Panc1 (cell line): ENCODE measurements around the gene SSBP3. TPM values are rescaled to one million over a fixed set of nuclear protein-coding genes. Genes with fewer than 3 reads are reported as not detected.

Experiments used
- ATAC-seq: fragments of 200-7000 bp; cut with Tn5 transposase; 2 replicates; pipeline ENCODE4 v1.9.1; 2020; ENCODE audit warnings: mild to moderate bottlenecking, moderate library complexity
- BruUV-seq: library from RNA; stranded (reverse); fragments of 400-500 nt; replicated peaks from 2 replicates; lab custom pipeline; 2021; lab: Mats Ljungman, UMichigan
- CTCF ChIA-PET: fragments of 300-600 bp; sonication (Branson Sonifier 250); formaldehyde crosslinking; loops from one replicate; lab custom pipeline; 2022; ENCODE audit warnings: antibody characterized with exemption; lab: Charles Lee
- POLR2A ChIA-PET: fragments of 300-600 bp; sonication (Branson Sonifier 250); formaldehyde crosslinking; loops from one replicate; lab custom pipeline; 2022; ENCODE audit warnings: antibody characterized with exemption; lab: Charles Lee
- DNase-seq: peaks from one replicate; pipeline ENCODE4 v3.0.0-alpha.2; 2010; ENCODE audit warnings: low read depth, low spot score
- H3K27ac ChIP-seq: 2 replicates; pipeline ENCODE4 v1.5.1; 2011; ENCODE audit warnings: mild to moderate bottlenecking, low read length, inconsistent platforms
- H3K27me3 ChIP-seq: fragments of 200-500 bp; sonication (Bioruptor generic); 2 replicates; pipeline ENCODE4 v1.6.0; 2014; ENCODE audit warnings: low read length, inconsistent platforms; ENCODE audit not compliant: control insufficient read depth, insufficient read depth
- H3K36me3 ChIP-seq: fragments of 200-500 bp; sonication (Bioruptor generic); 2 replicates; pipeline ENCODE4 v1.5.1; 2014; ENCODE audit warnings: inconsistent platforms, mild to moderate bottlenecking, low read length, moderate library complexity; ENCODE audit not compliant: control insufficient read depth, insufficient read depth
- H3K4me1 ChIP-seq: 2 replicates; pipeline ENCODE4 v1.5.1; 2011; ENCODE audit warnings: inconsistent platforms, mild to moderate bottlenecking, low read length, moderate library complexity; ENCODE audit not compliant: control insufficient read depth, insufficient read depth
- H3K4me3 ChIP-seq, 2 experiments: 2 replicates each; pipeline ENCODE4 v1.5.1; 2011 to 2012; ENCODE audit warnings: low read depth in 2 of 2, low read length in 2 of 2, mild to moderate bottlenecking in 2 of 2, inconsistent platforms in 1 of 2, moderate library complexity in 1 of 2
- H3K9me3 ChIP-seq: fragments of 200-500 bp; sonication (Bioruptor generic); 2 replicates; pipeline ENCODE4 v1.5.1; 2014; ENCODE audit warnings: low read depth, mild to moderate bottlenecking, inconsistent platforms, low read length, moderate library complexity; ENCODE audit not compliant: control insufficient read depth, insufficient read depth
- POLR2AphosphoS5 ChIP-seq: IDR thresholded peaks from 2 replicates; pipeline ENCODE4 v1.6.1; 2012; ENCODE audit warnings: mild to moderate bottlenecking, low read depth, low read length, moderate library complexity
- SIN3A ChIP-seq: IDR thresholded peaks from 2 replicates; pipeline ENCODE4 v1.6.1; 2012; ENCODE audit warnings: low read depth, mild to moderate bottlenecking, low read length, moderate library complexity, borderline replicate concordance; ENCODE audit not compliant: insufficient read depth
- TCF7L2 ChIP-seq: IDR thresholded peaks from 2 replicates; pipeline ENCODE4 v1.6.1; 2011; ENCODE audit warnings: mild to moderate bottlenecking, low read depth, low read length, inconsistent platforms
- in situ Hi-C: cut with HindIII; loops from 2 replicates; pipeline ENCODE4 v1.10.0; 2016; ENCODE audit warnings: low sequenced_read_pairs, low pct_unique_long_range_greater_than_20kb
- intact Hi-C: fragments of 100-400 bp; cut with micrococcal nuclease; formaldehyde crosslinking; loops from one replicate; pipeline ENCODE4 v1.10.0; 2022; ENCODE audit not compliant: unreplicated experiment
- total RNA-seq: library from RNA; stranded (reverse); gene quantifications from one replicate; pipeline ENCODE4 v1.2.1, GENCODE V29; 2021; ENCODE audit not compliant: unreplicated experiment
- TF ChIP-seq, protein P1 (sequence below): fragments of 450-650 bp; IDR thresholded peaks from 2 replicates; pipeline ENCODE4 v1.5.1; 2017; ENCODE audit warnings: mild to moderate bottlenecking
- TF ChIP-seq, protein P2 (sequence below), 2 experiments: IDR thresholded peaks; 2 replicates each; pipeline ENCODE4 v1.6.1; 2011 to 2012; ENCODE audit warnings: low read depth in 2 of 2, control low read depth in 1 of 2, low read length in 1 of 2, mild to moderate bottlenecking in 1 of 2, moderate library complexity in 1 of 2; ENCODE audit not compliant: insufficient read depth in 1 of 2

The SSBP3 gene
- total RNA-seq, 1 experiment from 2014 or later: 22.5 TPM

DNA sequence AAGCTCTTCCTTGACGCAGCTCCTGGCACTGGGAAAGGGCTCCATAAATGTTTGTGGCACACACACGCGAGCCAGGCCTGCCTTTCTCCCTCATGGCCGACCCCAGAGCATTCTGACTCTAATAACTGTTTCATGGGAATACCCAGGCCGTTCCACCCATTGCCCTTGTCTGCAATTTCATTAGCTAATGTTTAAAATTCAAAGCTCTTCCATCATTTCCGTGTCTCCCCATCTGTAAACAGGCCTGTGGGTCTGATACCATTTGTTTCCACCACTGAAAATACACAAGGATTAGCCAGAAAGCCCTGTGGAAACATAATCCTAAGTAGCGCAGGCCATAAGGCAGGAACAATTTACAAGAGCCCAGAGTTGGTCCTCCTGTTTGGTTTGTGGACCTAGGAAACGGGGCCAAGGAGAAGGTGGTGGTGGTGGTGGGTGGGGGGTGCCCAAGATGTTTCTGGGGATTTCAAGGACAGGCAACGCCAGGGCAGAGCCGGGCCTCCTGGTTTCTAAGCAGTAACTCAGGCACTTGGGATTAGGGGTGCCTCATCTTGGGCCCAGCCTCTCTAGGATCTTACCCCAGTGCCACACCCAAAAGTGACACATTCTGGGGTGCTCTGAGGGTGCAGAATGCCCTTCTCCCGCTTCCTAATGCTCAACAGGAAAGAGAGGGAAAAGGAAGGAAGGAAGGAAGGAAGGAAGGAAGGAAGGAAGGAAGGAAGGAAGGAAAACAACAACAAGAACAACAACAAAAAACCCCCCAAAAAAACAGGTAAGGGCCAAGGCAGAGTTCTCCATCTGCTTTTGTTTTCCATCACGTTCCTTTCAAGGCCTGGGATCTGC is 79.4 kb downstream of the SSBP3 start:
- TF ChIP-seq TCF7L2 (no peak), POLR2AphosphoS5 (no peak), SIN3A (no peak)
- TF ChIP-seq, protein P1, sequence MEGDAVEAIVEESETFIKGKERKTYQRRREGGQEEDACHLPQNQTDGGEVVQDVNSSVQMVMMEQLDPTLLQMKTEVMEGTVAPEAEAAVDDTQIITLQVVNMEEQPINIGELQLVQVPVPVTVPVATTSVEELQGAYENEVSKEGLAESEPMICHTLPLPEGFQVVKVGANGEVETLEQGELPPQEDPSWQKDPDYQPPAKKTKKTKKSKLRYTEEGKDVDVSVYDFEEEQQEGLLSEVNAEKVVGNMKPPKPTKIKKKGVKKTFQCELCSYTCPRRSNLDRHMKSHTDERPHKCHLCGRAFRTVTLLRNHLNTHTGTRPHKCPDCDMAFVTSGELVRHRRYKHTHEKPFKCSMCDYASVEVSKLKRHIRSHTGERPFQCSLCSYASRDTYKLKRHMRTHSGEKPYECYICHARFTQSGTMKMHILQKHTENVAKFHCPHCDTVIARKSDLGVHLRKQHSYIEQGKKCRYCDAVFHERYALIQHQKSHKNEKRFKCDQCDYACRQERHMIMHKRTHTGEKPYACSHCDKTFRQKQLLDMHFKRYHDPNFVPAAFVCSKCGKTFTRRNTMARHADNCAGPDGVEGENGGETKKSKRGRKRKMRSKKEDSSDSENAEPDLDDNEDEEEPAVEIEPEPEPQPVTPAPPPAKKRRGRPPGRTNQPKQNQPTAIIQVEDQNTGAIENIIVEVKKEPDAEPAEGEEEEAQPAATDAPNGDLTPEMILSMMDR: no peak
- TF ChIP-seq, protein P2, sequence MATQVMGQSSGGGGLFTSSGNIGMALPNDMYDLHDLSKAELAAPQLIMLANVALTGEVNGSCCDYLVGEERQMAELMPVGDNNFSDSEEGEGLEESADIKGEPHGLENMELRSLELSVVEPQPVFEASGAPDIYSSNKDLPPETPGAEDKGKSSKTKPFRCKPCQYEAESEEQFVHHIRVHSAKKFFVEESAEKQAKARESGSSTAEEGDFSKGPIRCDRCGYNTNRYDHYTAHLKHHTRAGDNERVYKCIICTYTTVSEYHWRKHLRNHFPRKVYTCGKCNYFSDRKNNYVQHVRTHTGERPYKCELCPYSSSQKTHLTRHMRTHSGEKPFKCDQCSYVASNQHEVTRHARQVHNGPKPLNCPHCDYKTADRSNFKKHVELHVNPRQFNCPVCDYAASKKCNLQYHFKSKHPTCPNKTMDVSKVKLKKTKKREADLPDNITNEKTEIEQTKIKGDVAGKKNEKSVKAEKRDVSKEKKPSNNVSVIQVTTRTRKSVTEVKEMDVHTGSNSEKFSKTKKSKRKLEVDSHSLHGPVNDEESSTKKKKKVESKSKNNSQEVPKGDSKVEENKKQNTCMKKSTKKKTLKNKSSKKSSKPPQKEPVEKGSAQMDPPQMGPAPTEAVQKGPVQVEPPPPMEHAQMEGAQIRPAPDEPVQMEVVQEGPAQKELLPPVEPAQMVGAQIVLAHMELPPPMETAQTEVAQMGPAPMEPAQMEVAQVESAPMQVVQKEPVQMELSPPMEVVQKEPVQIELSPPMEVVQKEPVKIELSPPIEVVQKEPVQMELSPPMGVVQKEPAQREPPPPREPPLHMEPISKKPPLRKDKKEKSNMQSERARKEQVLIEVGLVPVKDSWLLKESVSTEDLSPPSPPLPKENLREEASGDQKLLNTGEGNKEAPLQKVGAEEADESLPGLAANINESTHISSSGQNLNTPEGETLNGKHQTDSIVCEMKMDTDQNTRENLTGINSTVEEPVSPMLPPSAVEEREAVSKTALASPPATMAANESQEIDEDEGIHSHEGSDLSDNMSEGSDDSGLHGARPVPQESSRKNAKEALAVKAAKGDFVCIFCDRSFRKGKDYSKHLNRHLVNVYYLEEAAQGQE (IDR thresholded peaks at IDR 0.05; ENCODE audit: insufficient read depth in 1 of 2, low read depth in 2 of 2, low read length in 1 of 2): no peak
- no peaks in the 10 kb centered on the region for H3K9me3 ChIP-seq
- no peaks in the 10 kb centered on the region for H3K27me3 ChIP-seq
- no peaks in the 10 kb centered on the region; the same call in 1 of the 2 replicates for H3K4me1 ChIP-seq
- intact Hi-C loops (no loop called here), in situ Hi-C loops (no loop called here)
- ChIA-PET CTCF (interaction anchor here (0.5 to 0.6 kb wide), 2 partner anchors 70 to 77 kb away, joined by 4 to 12 read pairs; no protein-coding TSS in a partner anchor), POLR2A (no interaction called here)
- DNase-seq: no peak
- ATAC-seq: no peak
- no peak overlapping the region for H3K27ac ChIP-seq
- H3K4me3 ChIP-seq: no peak overlapping the region
- H3K36me3 ChIP-seq: no peaks in the 10 kb centered on the region
- no TSS peak for BruUV-seq

DNA sequence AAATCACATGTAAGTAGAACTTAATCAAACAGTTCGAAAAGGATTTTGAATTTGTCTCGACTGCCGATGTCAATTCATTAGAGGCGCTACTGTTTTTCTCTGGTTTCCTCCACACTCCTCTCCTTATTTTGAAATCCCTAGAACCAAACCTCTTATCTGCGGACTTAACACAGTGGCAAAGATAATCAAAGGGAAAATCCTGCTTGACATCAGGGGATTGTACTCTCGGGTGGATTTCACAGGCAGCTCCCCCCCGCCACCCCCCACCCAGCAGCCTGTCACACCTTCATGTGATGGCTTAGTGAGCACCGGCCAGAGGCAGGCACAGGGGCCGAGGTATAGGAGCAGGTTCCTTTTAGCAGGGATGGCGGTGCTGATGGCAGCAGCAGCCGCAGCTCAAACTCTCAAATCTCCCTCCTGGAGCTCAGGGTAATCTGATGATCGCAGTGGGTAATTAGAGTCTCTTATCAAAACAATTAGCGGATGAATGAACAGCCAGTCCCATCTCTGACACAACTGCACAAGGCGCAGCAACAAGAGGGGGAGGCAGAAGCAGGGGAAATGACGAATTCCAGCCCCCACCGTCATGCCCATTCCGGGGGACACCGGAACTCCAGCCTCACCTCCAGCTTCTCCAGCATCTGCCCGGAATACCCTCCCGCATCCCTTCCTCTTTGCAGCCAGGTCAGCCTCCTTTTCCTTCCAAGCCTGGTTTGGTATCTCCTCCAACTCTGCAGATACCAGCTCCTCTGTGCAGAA is 80.3 kb downstream of the SSBP3 start:
- H3K27ac ChIP-seq: no peak overlapping the region
- intact Hi-C loops: no loop called here
- no peak for ATAC-seq
- no peaks in the 10 kb centered on the region for H3K36me3 ChIP-seq
- H3K4me3 ChIP-seq: no peak overlapping the region
- no peak for TF ChIP-seq SIN3A
- no peak for TF ChIP-seq POLR2AphosphoS5
- TF ChIP-seq TCF7L2: no peak
- TF ChIP-seq, protein P2 (IDR thresholded peaks at IDR 0.05; ENCODE audit: insufficient read depth in 1 of 2, low read depth in 2 of 2, low read length in 1 of 2): no peak
- TF ChIP-seq, protein P1: no peak
- H3K9me3 ChIP-seq: no peaks in the 10 kb centered on the region
- ChIA-PET CTCF (interaction anchor here (0.6 kb wide), 1 partner anchor 71 kb away, joined by 12 read pairs; no protein-coding TSS in a partner anchor), POLR2A (no interaction called here)
- DNase-seq: no peak
- no peaks in the 10 kb centered on the region; the same call in 1 of the 2 replicates for H3K4me1 ChIP-seq
- in situ Hi-C loops: no loop called here
- no peaks in the 10 kb centered on the region for H3K27me3 ChIP-seq
- no TSS peak for BruUV-seq
